B cell (primary cell): ENCODE measurements around the gene EID2. TPM values are rescaled to one million over a fixed set of nuclear protein-coding genes. Genes with fewer than 3 reads are reported as not detected.

ENCODE experiments used
- ATAC-seq: fragments of 200-7000 bp; cut with Tn5 transposase; one replicate; pipeline ENCODE4 v1.10.0; 2021; ENCODE audit warnings: low read depth, mild to moderate bottlenecking, moderate number of reproducible peaks, moderate library complexity
- CTCF ChIA-PET: fragments of 350-600 bp; sonication (Branson Sonifier 250); formaldehyde crosslinking; loops from one replicate; lab custom pipeline; 2021; ENCODE audit warnings: antibody characterized with exemption, inconsistent platforms; lab: Charles Lee
- POLR2A ChIA-PET: fragments of 350-600 bp; sonication (Branson Sonifier 250); formaldehyde crosslinking; loops from one replicate; lab custom pipeline; 2021; ENCODE audit warnings: antibody characterized with exemption; lab: Charles Lee
- DNase-seq: peaks from one replicate; pipeline ENCODE4 v3.0.0; 2013
- H2AFZ ChIP-seq: 2 replicates; pipeline ENCODE4 v1.6.1; 2012; ENCODE audit warnings: mild to moderate bottlenecking, low read depth, low read length; ENCODE audit not compliant: insufficient read depth, poor library complexity, severe bottlenecking
- H3K27ac ChIP-seq, 2 donors: 1 replicate in 1 of 2; 2 replicates in 1 of 2; pipeline ENCODE4 v1.5.1; 2012 to 2013; ENCODE audit warnings: low read length in 2 of 2, mild to moderate bottlenecking in 2 of 2, moderate library complexity in 1 of 2
- H3K27me3 ChIP-seq, 4 experiments: fragments of 200-600 bp in 1 of 4; sonication (generic) in 1 of 4; replicated peaks in 1 of 4; 1 replicate in 2 of 4; 2 replicates in 2 of 4; pipeline versions ENCODE4 v1.6.1 to v1.7.0; 2013 to 2016; ENCODE audit warnings: low read length in 3 of 4, mild to moderate bottlenecking in 2 of 4, mixed read lengths in 1 of 4, moderate library complexity in 1 of 4; ENCODE audit not compliant: insufficient read depth in 4 of 4, control insufficient read depth in 3 of 4; ENCODE audit errors: control extremely low read depth in 1 of 4
- H3K36me3 ChIP-seq, 2 experiments: replicated peaks in 1 of 2; 1 replicate in 1 of 2; 2 replicates in 1 of 2; pipeline versions ENCODE4 v1.6.1 to v1.7.1; 2013; ENCODE audit warnings: low read length in 1 of 2; ENCODE audit not compliant: insufficient read depth in 2 of 2, control insufficient read depth in 1 of 2; ENCODE audit errors: control extremely low read depth in 1 of 2, extremely low read depth in 1 of 2
- H3K4me1 ChIP-seq, 2 donors: fragments of 200-600 bp in 1 of 2; sonication (generic) in 1 of 2; 1 replicate in 1 of 2; 2 replicates in 1 of 2; pipeline versions ENCODE4 v1.5.1 to v1.6.1; 2013 to 2017; ENCODE audit warnings: low read length in 2 of 2; ENCODE audit not compliant: control insufficient read depth in 2 of 2, insufficient read depth in 2 of 2
- H3K4me2 ChIP-seq: replicated peaks from 2 replicates; pipeline ENCODE3; 2012; ENCODE audit warnings: mild to moderate bottlenecking, low read depth, low read length; ENCODE audit not compliant: poor library complexity, severe bottlenecking
- H3K4me3 ChIP-seq, 5 experiments: fragments of 200-600 bp in 1 of 5; sonication (generic) in 1 of 5; 1 replicate in 3 of 5; 2 replicates in 2 of 5; pipeline versions ENCODE4 v1.5.1 to v1.7.0; 2011 to 2016; ENCODE audit warnings: low read length in 4 of 5, mild to moderate bottlenecking in 4 of 5, low read depth in 2 of 5, control low read depth in 1 of 5, moderate library complexity in 1 of 5; ENCODE audit not compliant: insufficient read depth in 1 of 5; ENCODE audit errors: control extremely low read depth in 1 of 5, extremely low read depth in 1 of 5
- H3K79me2 ChIP-seq: fragments of 200-600 bp; sonication (generic); one replicate; pipeline ENCODE4 v1.6.0; 2016; ENCODE audit warnings: low read length; ENCODE audit not compliant: control insufficient read depth, insufficient read depth
- H3K9ac ChIP-seq: fragments of 200-600 bp; sonication (generic); 2 replicates; pipeline ENCODE4 v1.6.1; 2017; ENCODE audit warnings: mild to moderate bottlenecking, low read length, moderate library complexity
- H3K9me3 ChIP-seq, 3 donors: one replicate each; pipeline versions ENCODE4 v1.6.1 to v1.7.1; 2013; ENCODE audit warnings: low read length in 2 of 3; ENCODE audit not compliant: control insufficient read depth in 2 of 3, insufficient read depth in 1 of 3; ENCODE audit errors: control extremely low read depth in 1 of 3
- H4K20me1 ChIP-seq: 2 replicates; pipeline ENCODE4 v1.6.0; 2012; ENCODE audit warnings: mild to moderate bottlenecking, low read length; ENCODE audit not compliant: insufficient read depth, control insufficient read depth, poor library complexity, severe bottlenecking
- H3K27ac Mint-ChIP-seq: one replicate; pipeline ENCODE4 v1.8.0; 2021; ENCODE audit warnings: mixed read lengths
- H3K27me3 Mint-ChIP-seq: one replicate; pipeline ENCODE4 v1.8.0; 2021; ENCODE audit warnings: mixed read lengths
- H3K4me1 Mint-ChIP-seq: one replicate; pipeline ENCODE4 v1.8.0; 2021; ENCODE audit warnings: mixed read lengths
- H3K4me3 Mint-ChIP-seq: one replicate; pipeline ENCODE4 v1.8.0; 2021; ENCODE audit warnings: mixed read lengths
- H3K9me3 Mint-ChIP-seq: one replicate; pipeline ENCODE4 v1.8.0; 2022; ENCODE audit warnings: mixed read lengths; ENCODE audit not compliant: insufficient read depth
- EZH2 ChIP-seq: IDR thresholded peaks from 2 replicates; pipeline ENCODE4 v1.6.1; 2012; ENCODE audit warnings: borderline replicate concordance, low read depth, mild to moderate bottlenecking, moderate library complexity, low read length; ENCODE audit not compliant: insufficient read depth, poor library complexity, severe bottlenecking
- WGBS: methylation state at CpG from one replicate; pipeline ENCODE4 v1.1.5; 2013; ENCODE audit warnings: missing lambda C conversion rate; ENCODE audit not compliant: insufficient coverage; 5-methylcytosine and 5-hydroxymethylcytosine counted together
- intact Hi-C: fragments of 100-400 bp; cut with micrococcal nuclease; formaldehyde crosslinking; loops from one replicate; pipeline ENCODE4 v1.10.0; 2022
- polyA plus RNA-seq: library from polyadenylated mRNA; depleted of rRNA; stranded (reverse); fragments of >200 nt; gene quantifications from 2 replicates; pipeline ENCODE4 v1.2.3, GENCODE V29; 2012
- total RNA-seq, 2 donors: library from RNA; stranded (reverse); fragments of 120-200 nt in 1 of 2; gene quantifications; 1 replicate in 1 of 2; 2 replicates in 1 of 2; pipeline versions ENCODE4 v1.2.3 to v1.2.4, GENCODE V29; 2013 to 2022
- TF ChIP-seq, protein P1 (sequence below): fragments of 200-600 bp; IDR thresholded peaks from one replicate; pipeline ENCODE4 v1.8.0; 2022; ENCODE audit warnings: antibody characterized with exemption, mild to moderate bottlenecking

The EID2 gene
- total and polyA plus RNA-seq, 2 donors (not counting 1 experiment from before 2014, with no cell fraction given): 6.2 to 14.1 TPM

DNA sequence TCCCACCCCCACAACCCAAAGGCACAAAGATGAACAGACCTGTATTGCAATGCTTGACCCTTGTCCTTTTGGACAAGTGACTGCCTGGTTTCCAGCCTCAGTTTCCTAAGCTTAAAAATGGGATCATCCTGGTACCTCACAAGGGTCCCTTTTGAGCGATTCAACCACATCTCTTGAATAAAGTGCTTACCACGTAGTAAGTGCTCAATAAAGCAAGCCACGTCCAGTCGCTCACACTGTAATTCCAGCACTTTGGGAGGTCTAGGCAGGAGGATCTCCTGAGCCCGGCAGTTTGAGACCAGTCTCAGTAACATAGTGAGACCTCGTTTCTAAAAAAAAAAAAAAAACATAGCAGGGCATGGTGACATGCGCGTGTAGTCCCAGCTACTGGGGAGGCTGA is 40.0 kb downstream of the EID2 start:
- CTCF ChIA-PET: interaction anchor here (0.8 to 2.4 kb wide), 4 partner anchors 25 to 153 kb away, joined by 3 to 9 read pairs (median 6); partner anchors contain the start of gene EID2B
- ATAC-seq: no peak

More for the DNA sequence above, 40.0 kb downstream of the EID2 start:
- H3K4me2 ChIP-seq: peak overlapping the region; percentile 96
- H3K9me3 ChIP-seq: peaks cover 0 to 11% (median 0%) of the 10 kb centered on the region in 3 donors
- H3K4me1 ChIP-seq: peaks cover 27 to 31% of the 10 kb centered on the region in 2 donors
- H3K4me1 Mint-ChIP-seq: peaks cover 25% of the 10 kb centered on the region
- no peak overlapping the region for H3K4me3 ChIP-seq
- TF ChIP-seq EZH2: peak; percentile 11
- TF ChIP-seq, protein P1, sequence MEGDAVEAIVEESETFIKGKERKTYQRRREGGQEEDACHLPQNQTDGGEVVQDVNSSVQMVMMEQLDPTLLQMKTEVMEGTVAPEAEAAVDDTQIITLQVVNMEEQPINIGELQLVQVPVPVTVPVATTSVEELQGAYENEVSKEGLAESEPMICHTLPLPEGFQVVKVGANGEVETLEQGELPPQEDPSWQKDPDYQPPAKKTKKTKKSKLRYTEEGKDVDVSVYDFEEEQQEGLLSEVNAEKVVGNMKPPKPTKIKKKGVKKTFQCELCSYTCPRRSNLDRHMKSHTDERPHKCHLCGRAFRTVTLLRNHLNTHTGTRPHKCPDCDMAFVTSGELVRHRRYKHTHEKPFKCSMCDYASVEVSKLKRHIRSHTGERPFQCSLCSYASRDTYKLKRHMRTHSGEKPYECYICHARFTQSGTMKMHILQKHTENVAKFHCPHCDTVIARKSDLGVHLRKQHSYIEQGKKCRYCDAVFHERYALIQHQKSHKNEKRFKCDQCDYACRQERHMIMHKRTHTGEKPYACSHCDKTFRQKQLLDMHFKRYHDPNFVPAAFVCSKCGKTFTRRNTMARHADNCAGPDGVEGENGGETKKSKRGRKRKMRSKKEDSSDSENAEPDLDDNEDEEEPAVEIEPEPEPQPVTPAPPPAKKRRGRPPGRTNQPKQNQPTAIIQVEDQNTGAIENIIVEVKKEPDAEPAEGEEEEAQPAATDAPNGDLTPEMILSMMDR: no peak
- intact Hi-C loops: loop anchor here (2.0 kb wide), 2 partner anchors 19 to 33 kb away; partner anchors contain the start of genes EID2B and TIMM50
- peak overlapping the region; percentile 85 for H3K4me3 Mint-ChIP-seq
- H3K27ac Mint-ChIP-seq: no peak overlapping the region
- H3K79me2 ChIP-seq: no peaks in the 10 kb centered on the region
- no peaks in the 10 kb centered on the region for H3K9me3 Mint-ChIP-seq
- H3K36me3 ChIP-seq: no peaks in the 10 kb centered on the region
- no peaks in the 10 kb centered on the region for H4K20me1 ChIP-seq
- 70% methylated on average over 6 of the region's 8 CpGs for WGBS
- POLR2A ChIA-PET: no interaction called here
- H3K27me3 Mint-ChIP-seq: peaks cover 44% of the 10 kb centered on the region
- H3K27me3 ChIP-seq: peaks cover 0 to 64% (median 30%) of the 10 kb centered on the region in 4 experiments
- no peak overlapping the region for H3K27ac ChIP-seq
- H3K9ac ChIP-seq: peak overlapping the region; percentile 62
- DNase-seq: no peak
- no peak overlapping the region for H2AFZ ChIP-seq
